Epithelial cell of proximal tubule (primary cell): ENCODE results near the gene UBAP2L. TPM values are rescaled to one million over a fixed set of nuclear protein-coding genes. Genes with fewer than 3 reads are reported as not detected.
"Not testable (repeated sequence)": the region's sequence is repeated elsewhere in the genome, so short reads cannot be mapped to it uniquely, and the experiment has no call there.

Source experiments
- DNase-seq: peaks from one replicate; pipeline ENCODE4 v3.0.0-alpha.2; 2011; ENCODE audit warnings: low read depth
- H3K4me3 ChIP-seq: 2 replicates; pipeline ENCODE4 v1.5.1; 2011; ENCODE audit warnings: low read depth, mild to moderate bottlenecking, low read length
- CTCF ChIP-seq: conservative IDR thresholded peaks from 2 replicates; pipeline ENCODE4 v1.5.1; 2012; ENCODE audit warnings: low read depth, mild to moderate bottlenecking, low read length
- total RNA-seq: library from RNA; depleted of rRNA; stranded (reverse); fragments of >200 nt; gene quantifications from 2 replicates; pipeline ENCODE4 v1.2.3, GENCODE V29; 2015

The UBAP2L gene
- total RNA-seq, 1 donor from 2014 or later: 56.4 TPM

GRCh38 chr1:154199563-154199879 is 21.2 kb upstream of the UBAP2L start:
- no peak for DNase-seq
- no peak overlapping the region for H3K4me3 ChIP-seq
- no peak for TF ChIP-seq CTCF

GRCh38 chr1:154205778-154206177 is 15.0 kb upstream of the UBAP2L start:
- not testable (repeated sequence) for DNase-seq, H3K4me3 ChIP-seq

GRCh38 chr1:154206196-154206595 is 14.6 kb upstream of the UBAP2L start, which contains the start of gene CFAP141:
Gene CFAP141, minus strand, starts transcription at chr1:154206333. Its CDS starts 26 bp downstream, at chr1:154206307.
- no peak for TF ChIP-seq CTCF
- no peak for DNase-seq
- H3K4me3 ChIP-seq: no peak within 1 kb of the TSS

GRCh38 chr1:154207262-154207661 is 13.5 kb upstream of the UBAP2L start:
- TF ChIP-seq CTCF: no peak
- no peak overlapping the region for H3K4me3 ChIP-seq
- DNase-seq: no peak

GRCh38 chr1:154208677-154209388 is 11.9 kb upstream of the UBAP2L start:
- no peak overlapping the region for H3K4me3 ChIP-seq
- DNase-seq: no peak
- TF ChIP-seq CTCF: no peak

GRCh38 chr1:154212083-154212482 is 8.7 kb upstream of the UBAP2L start:
- no peak for TF ChIP-seq CTCF
- H3K4me3 ChIP-seq: no peak overlapping the region
- DNase-seq: no peak

- DNase-seq: no peak
- no peak for TF ChIP-seq CTCF
- H3K4me3 ChIP-seq: no peak overlapping the region
Measured at GRCh38 chr1:154213274-154213673, 7.5 kb upstream of the UBAP2L start.
